ENCODE results near the gene RGS11.

RGS11 gene

DNA sequence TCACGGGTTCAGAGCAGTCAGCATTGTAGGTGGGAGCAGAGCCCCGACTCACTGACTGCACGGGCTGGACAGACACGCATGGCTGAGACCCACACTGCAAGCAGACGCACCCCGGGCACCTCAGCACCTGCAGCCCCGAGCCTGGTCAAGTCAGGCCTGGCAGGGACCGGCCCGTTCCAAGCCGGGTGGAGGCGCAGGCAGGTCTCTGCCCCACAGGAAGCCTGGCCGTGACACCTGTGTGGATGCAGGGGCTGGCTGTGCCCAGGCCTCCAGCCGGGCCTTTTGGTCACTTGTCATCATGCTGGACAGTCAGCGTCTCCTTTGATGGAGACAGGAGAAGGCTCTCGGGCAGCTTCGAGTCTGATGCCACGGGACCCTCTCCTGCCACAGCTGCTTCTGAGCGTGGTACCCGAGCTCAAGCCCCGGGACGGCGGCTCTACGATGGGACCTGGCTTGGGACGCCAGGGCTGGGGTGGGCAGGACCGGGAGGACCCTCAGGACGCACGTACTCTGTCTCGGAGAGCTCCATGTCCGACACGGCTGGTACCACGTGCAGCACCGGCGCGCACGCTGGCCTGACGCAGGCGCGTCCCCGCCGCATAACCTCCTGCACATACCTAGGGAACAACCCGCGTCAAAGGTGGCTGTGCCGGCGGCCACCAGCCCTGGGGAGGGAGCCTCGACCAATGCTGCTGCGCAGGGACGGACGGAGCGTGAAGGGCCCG lies 15.1 kb upstream of the RGS11 start:
- no peak for DNase-seq (ENCODE audit: low read depth)
- H3K4me3 ChIP-seq (ENCODE audit: control insufficient read depth, low read depth, low read length) = no peak overlapping the region
- TF ChIP-seq, protein P1, sequence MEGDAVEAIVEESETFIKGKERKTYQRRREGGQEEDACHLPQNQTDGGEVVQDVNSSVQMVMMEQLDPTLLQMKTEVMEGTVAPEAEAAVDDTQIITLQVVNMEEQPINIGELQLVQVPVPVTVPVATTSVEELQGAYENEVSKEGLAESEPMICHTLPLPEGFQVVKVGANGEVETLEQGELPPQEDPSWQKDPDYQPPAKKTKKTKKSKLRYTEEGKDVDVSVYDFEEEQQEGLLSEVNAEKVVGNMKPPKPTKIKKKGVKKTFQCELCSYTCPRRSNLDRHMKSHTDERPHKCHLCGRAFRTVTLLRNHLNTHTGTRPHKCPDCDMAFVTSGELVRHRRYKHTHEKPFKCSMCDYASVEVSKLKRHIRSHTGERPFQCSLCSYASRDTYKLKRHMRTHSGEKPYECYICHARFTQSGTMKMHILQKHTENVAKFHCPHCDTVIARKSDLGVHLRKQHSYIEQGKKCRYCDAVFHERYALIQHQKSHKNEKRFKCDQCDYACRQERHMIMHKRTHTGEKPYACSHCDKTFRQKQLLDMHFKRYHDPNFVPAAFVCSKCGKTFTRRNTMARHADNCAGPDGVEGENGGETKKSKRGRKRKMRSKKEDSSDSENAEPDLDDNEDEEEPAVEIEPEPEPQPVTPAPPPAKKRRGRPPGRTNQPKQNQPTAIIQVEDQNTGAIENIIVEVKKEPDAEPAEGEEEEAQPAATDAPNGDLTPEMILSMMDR (IDR thresholded peaks at IDR 0.05; ENCODE audit: control insufficient read depth, insufficient read depth, low read depth, low read length, missing control alignments) = no peak

DNA sequence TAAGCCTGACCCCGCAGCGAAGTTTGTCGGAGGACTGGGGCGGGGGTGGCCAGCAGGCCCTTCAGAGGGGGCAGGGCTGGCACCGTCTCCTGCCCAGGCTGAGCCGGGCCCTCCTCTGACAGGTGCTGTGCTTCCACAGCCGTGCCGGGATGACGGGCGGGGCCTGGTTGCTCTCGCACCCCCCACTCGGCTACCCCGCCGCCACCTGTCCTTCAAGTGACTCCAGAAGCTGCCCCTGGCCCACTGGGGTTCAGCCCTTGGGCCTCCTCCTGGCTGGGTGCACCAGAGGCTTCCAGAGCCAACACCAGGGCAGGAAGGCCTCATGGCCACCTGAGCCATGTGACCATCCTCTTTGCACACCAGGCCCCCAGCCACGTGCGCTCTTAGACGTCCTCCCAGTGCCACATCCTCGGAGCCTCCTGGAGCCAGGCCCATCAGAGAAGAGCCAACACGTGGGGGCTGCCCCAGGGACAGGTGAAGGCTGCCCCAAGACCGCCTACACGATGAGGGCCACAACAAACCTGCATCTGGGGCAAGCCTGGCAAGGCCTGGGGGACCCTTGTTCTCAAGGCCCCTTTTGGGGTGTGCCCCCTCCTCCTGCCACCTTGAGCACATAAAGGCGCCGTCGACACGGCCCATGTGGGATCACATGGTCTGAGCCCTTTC lies 14.4 kb upstream of the RGS11 start:
- no peak overlapping the region for H3K4me3 ChIP-seq (ENCODE audit: control insufficient read depth, low read depth, low read length)
- no peak for DNase-seq (ENCODE audit: low read depth)
- TF ChIP-seq, protein P1 (IDR thresholded peaks at IDR 0.05; ENCODE audit: control insufficient read depth, insufficient read depth, low read depth, low read length, missing control alignments) = no peak

DNA sequence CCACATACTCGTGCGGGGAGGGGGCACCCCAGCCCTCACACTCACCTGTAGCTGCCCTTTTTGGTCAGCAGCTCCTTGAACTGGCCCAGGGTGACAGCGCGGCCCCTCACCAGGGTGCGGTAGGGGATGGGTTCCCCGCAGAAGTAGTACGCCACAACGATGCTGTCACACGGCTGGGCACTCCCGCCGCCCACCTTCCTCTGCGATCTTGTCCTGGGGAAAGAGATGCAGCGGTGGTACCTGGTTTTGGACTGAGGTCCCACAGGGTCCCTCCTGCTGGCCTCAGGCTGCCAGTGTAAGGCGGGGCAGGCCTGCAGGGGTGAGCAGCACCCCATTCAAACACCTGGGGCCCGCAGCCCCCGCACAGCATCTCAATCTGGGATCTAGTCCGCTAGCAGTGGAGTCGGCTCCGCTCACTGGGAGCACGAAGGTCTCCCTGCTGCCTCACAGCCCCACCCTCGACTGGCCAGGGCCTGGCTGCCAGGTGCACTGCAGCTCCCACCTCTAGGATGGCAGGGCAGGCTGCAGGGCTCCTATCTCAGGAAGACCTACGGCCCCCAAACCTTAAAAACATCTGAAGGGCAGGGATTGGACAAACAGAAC lies 13.8 kb upstream of the RGS11 start:
- TF ChIP-seq, protein P1 (IDR thresholded peaks at IDR 0.05; ENCODE audit: control insufficient read depth, insufficient read depth, low read depth, low read length, missing control alignments) = no peak
- DNase-seq (ENCODE audit: low read depth) = no peak
- no peak overlapping the region for H3K4me3 ChIP-seq (ENCODE audit: control insufficient read depth, low read depth, low read length)

DNA sequence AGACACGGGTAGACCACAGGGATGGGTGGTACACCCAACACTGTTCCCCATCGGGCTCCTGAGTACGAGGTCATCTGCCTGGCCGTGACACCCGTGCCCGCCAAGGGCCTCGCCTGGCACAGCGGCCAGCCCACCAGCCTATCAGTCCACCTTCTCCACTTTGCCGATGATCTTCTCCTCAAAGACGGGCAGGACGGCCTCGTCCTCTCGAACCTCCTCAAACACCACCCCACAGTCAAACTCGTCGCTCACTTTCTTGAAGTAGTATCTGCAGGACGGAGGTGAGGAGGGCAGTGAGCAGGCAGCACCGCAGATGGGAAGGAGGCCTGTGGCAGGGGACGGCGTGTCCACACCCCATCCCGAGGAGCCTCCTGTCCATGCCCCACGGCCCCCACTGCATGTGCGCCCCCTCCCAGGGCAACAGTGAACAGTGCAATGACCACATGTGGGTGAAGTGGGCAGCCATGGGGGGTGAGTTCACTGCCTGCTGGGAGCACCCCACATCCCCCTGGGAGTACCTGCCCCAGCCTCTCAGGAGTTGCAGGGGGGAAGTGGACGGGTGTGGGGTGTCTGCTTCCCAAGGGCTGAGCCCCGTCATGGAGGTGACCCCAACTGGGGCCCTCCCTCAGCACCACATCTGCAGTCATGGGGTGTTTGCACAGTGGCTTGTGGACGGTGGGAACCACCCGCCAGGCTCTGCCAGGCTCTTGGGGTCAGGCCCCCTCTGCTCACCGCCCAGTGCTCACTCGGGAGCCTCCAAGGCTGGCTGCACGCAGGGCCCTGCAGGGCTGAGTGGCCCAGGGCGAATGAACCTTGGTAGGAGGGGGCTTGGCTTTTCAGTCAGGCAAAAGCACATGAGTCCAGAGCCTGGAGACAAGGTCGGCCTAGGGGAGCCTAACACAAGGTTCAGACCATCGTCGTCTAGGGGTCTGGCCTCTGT lies 12.5 kb upstream of the RGS11 start:
- TF ChIP-seq, protein P1 (IDR thresholded peaks at IDR 0.05; ENCODE audit: control insufficient read depth, insufficient read depth, low read depth, low read length, missing control alignments) = no peak
- no peak for DNase-seq (ENCODE audit: low read depth)
- no peak overlapping the region for H3K4me3 ChIP-seq (ENCODE audit: control insufficient read depth, low read depth, low read length)

DNA sequence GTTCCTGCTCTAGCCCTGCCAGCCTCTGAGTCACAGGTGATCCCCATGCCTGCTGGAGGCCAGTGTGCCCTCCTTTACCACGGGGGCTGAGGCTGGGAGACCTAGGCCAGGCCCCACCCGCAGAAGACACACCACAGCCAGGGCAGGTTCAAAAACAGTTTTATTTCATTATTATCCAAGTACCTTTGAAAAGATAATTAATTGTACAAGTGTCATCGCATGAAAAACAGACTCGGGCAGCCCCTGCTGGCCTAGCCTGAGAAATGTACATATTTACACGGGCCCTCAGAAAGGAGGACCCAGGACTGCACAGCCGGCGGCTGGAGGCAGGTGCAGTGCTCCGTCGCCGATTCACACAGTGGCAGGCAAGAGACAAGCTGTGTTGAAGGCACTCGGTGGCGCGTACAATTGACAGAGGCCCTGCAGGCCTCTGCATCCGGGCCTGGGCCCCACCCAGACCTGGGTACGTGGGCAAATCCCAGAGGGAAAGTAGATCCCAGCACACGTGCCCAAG lies 11.6 kb upstream of the RGS11 start:
- H3K4me3 ChIP-seq (ENCODE audit: control insufficient read depth, low read depth, low read length) = no peak overlapping the region
- DNase-seq (ENCODE audit: low read depth) = no peak
- TF ChIP-seq, protein P1 (IDR thresholded peaks at IDR 0.05; ENCODE audit: control insufficient read depth, insufficient read depth, low read depth, low read length, missing control alignments) = no peak
